HG03196 (cell line): Measurements from ENCODE around the gene GABPA.
"Not testable (repeated sequence)": the region's sequence is repeated elsewhere in the genome, so short reads cannot be mapped to it uniquely, and the experiment has no call there.

Source experiments
- ATAC-seq: cut with Tn5 transposase; IDR thresholded peaks from one replicate; pipeline ENCODE4 v1.9.1; 2021; ENCODE audit not compliant: unreplicated experiment

GABPA gene

DNA sequence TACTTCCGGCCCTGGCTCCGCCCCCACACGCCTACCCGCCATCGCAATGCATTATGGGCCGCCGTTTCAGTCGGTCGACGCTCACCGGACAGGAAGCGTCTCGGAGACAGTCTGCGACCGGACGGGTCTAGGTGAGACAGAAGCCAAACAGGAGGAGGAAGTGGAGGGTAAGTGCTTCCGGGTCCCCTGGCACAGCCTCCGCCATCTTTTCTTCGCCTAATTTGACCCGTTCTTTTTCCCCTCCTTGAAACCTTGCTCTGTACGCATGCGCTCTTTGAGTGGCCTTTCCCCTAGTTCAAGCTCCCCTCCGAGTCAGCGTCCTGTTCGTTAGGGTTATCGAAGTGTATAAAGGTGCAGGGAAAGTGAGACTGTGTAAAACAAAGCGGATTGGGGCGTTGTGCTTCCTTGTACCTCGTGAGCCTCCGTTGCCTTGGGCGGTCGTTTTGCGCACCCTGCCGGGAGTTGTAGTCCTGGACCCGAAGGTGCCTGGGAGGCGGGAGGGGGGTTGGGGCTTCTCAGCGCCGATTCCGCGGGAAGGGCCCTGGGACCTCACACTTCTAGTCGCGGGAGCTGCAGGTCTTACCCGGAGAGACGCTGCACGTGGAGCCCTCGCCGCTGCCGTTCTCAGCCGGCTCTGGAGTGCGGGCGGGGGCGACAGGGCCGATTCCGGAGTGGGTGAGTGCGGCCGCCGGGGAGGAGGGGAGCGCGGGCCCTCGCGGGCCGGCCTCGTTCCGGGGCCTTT is at the start of gene GABPA, which contains the start of gene ATP5PF:
Gene GABPA, plus strand, starts transcription at position 69 of the 742 bp plus-strand sequence. CDS start 6,627 bp downstream, outside the sequence.
Gene ATP5PF, minus strand, starts transcription at position 1 of the 742 bp plus-strand sequence. CDS start 5,110 bp downstream, outside the sequence.
- peak; percentile 91 for ATAC-seq

DNA sequence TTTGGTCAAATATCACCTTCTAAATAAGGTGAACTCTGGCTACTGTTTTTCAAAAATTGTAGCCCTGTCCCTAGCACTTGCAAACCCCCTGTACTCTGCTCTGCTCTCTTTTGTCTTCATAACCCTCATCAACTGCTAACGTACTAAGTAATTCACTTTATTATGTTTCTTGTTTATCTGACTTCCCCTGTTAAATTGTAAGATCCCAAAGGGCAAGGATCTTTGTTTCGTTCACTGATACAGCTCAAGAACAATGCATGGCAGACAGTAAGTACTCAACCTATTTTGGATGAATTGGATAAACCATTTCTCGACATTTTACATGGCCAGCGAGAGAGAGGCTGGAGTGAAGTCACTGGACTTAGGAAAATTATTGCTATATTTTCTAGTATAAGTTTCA is 47.0 kb upstream of the GABPA start:
- ATAC-seq = no peak

GRCh38 chr21:25688275-25689155 is 46.3 kb upstream of the GABPA start:
- no peak for ATAC-seq

- ATAC-seq = no peak
Measured at GRCh38 chr21:25689226-25689625, 45.5 kb upstream of the GABPA start.

GRCh38 chr21:25691976-25692375 is 42.8 kb upstream of the GABPA start:
- no peak for ATAC-seq

DNA sequence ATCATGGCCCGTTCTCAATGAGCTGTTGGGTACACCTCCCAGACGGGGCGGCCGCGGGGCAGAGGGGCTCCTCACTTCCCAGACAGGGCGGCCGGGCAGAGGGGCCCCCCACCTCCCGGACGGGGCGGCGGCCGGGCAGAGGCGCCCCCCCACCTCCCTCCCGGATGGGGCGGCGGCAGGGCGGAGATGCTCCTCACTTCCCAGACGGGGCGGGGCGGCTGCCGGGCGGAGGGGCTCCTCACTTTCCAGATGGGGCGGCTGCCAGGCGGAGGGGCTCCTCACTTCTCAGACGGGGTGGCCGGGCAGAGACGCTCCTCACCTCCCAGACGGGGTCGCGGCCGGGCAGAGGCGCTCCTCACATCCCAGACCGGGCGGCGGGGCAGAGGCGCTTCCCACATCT is 39.3 kb upstream of the GABPA start:
- ATAC-seq = not testable (repeated sequence)

- no peak for ATAC-seq
Measured at GRCh38 chr21:25700741-25701140, 34.0 kb upstream of the GABPA start.

DNA sequence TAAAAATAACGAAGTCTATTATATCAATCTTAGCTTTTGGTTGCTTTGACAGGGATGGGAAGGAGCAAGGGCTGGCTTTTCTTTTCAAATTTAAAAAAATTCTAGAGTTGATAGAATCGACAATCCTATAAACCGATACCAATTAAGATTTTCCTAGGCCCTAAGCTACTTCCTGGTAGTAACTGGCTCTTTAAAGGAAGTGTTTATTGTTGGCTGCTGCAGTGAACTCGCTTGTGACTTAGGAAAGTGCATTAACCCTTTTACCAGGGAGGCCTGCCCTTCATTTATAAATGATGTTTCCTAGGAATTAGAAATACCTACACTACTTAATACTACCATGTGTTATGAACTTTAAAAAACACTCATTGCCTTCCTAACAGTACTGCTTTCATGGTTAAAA is 33.2 kb upstream of the GABPA start:
- no peak for ATAC-seq

GRCh38 chr21:25708467-25709065 is 26.2 kb upstream of the GABPA start:
- no peak for ATAC-seq

GRCh38 chr21:25709684-25710265 is 25.0 kb upstream of the GABPA start:
- ATAC-seq = no peak

DNA sequence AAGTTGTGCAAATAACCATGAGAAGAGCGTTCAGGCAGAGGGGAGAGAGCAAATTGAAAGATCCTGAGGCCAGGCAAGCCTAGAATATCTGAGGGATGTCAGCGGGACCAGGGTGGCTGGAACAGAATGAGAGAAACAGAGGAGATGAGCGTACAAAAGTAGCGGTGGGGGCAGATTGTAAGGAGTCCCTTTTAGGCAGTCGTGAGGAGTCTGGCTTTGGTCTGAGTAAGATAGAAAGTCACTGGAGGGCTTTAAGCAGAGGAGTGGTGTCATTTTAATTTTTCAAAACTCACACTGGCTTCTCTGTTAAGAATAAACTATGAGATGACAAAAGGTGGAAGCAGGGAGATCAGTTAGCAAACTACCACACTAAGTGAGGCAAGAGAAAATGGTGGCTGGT is 24.2 kb upstream of the GABPA start:
- ATAC-seq = no peak

DNA sequence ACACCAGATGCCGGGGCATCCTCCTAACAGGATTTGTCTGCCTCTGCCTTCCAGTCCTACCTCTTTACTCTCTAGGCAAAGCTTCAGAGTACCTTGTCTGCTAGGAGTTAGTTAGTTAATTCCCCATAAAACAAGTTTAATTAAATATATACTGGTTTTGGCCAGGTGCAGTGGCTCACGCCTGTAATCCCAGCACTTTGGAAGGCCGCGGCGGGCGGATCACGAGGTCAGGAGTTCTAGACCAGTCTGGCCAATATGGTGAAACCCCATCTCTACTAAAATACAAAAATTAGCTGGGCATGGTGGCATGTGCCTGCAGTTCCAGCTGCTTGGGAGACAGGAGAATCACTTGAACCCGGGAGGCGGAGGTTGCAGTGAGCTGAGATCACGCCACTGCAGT is 20.7 kb upstream of the GABPA start:
- not testable (repeated sequence) for ATAC-seq

DNA sequence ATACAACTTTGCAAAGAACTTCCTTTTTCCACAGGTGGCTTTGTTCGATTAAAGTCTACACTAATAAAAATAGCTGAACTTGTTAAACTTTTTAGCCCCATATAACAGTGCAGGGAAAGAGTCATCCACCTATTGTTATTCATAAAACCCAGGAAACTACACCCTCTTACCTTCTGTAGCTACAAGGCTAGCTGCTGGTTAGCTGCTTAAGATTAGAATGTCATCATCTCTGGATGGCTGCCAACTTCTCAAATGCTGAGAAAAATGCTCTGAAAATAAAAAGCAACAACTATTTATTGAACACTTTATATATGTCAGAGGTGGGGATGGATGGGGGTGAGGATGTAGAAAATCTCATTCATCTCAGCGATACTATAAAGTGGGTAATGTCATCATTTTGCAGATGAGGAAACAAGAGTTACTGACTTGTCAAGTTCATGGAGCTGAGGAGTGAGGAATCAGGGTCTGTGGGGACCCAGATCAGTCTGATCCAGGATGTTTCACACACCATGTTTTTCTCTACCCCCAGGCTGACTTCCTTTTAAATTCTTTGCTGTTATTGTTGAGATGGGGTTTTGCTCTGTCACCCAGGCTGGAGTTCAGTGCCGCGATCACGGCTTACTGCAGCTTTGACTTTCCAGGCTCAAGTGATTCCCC is 17.2 kb upstream of the GABPA start:
- no peak for ATAC-seq

GRCh38 chr21:25721987-25722386 is 12.8 kb upstream of the GABPA start:
- no peak for ATAC-seq

DNA sequence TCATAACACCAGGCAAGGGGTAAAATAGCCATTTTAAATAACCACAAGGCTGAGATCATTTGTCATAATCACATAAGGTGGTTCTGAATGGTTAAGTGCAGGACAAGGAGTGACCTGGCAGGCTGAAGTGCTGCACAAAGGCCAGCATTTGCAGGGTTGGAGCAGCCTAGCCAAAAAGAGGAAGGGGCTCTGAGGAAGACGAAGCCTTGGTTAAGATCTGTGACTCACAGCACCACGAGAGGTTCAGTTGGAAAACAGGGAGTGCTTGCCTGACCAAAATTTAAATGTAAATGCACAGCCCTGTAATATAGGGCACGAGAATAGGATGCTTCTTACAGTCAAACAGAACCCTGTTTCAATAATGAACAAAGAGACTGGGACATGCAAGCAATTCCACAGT is 12.1 kb upstream of the GABPA start:
- no peak for ATAC-seq

- ATAC-seq = no peak
Measured at GRCh38 chr21:25732091-25732760, 2.5 kb upstream of the GABPA start.

- peak; percentile 8 for ATAC-seq
Measured at GRCh38 chr21:25733859-25734653, 716 bp upstream of the GABPA start.

- peak; percentile 3 for ATAC-seq
Measured at GRCh38 chr21:25734654-25734903, 193 bp upstream of the GABPA start.
